Liver (tissue), 9 donors: ENCODE results near the gene KRTAP1-4. TPM values are rescaled to one million over a fixed set of nuclear protein-coding genes. Genes with fewer than 3 reads are reported as not detected.

Experiments used
- DNase-seq: peaks from one replicate; pipeline ENCODE4 v3.0.0-alpha.2; 2017; ENCODE audit warnings: low spot score
- H3K27ac ChIP-seq, 2 donors: one replicate each; pipeline ENCODE4 v1.7.0; 2013; ENCODE audit warnings: inconsistent platforms in 2 of 2, low read length in 2 of 2, control low read depth in 1 of 2, low read depth in 1 of 2, mild to moderate bottlenecking in 1 of 2
- H3K27me3 ChIP-seq, 4 donors: one replicate each; pipeline versions ENCODE4 v1.6.1 to v1.7.0; 2013; ENCODE audit warnings: low read length in 3 of 4, inconsistent platforms in 1 of 4, mild to moderate bottlenecking in 1 of 4, moderate library complexity in 1 of 4; ENCODE audit not compliant: control insufficient read depth in 4 of 4, insufficient read depth in 4 of 4
- H3K36me3 ChIP-seq, 4 donors: one replicate each; pipeline versions ENCODE4 v1.6.1 to v1.7.0; 2013; ENCODE audit warnings: low read length in 3 of 4, mild to moderate bottlenecking in 3 of 4, low read depth in 1 of 4, moderate library complexity in 1 of 4; ENCODE audit not compliant: control insufficient read depth in 4 of 4, insufficient read depth in 3 of 4
- H3K4me1 ChIP-seq, 4 donors: one replicate each; pipeline versions ENCODE4 v1.6.1 to v1.7.0; 2013; ENCODE audit warnings: low read length in 3 of 4, mild to moderate bottlenecking in 3 of 4, moderate library complexity in 1 of 4; ENCODE audit not compliant: control insufficient read depth in 4 of 4, insufficient read depth in 4 of 4
- H3K4me3 ChIP-seq, 3 donors: one replicate each; pipeline versions ENCODE4 v1.6.1 to v1.7.0; 2013; ENCODE audit warnings: low read length in 3 of 3, control low read depth in 1 of 3, low read depth in 1 of 3, mild to moderate bottlenecking in 1 of 3
- H3K9ac ChIP-seq, 2 donors: one replicate each; pipeline ENCODE4 v1.7.0; 2013; ENCODE audit warnings: low read length in 2 of 2, mild to moderate bottlenecking in 2 of 2, moderate library complexity in 2 of 2, control low read depth in 1 of 2, low read depth in 1 of 2
- H3K9me3 ChIP-seq, 4 donors: one replicate each; pipeline versions ENCODE4 v1.6.1 to v1.7.0; 2013; ENCODE audit warnings: low read length in 3 of 4; ENCODE audit not compliant: control insufficient read depth in 4 of 4
- EGR1 ChIP-seq, 2 donors: IDR thresholded peaks; 2 replicates each; pipeline ENCODE4 v1.6.1; 2016 to 2018; ENCODE audit warnings: antibody characterized with exemption in 2 of 2, low read depth in 2 of 2
- FOXA1 ChIP-seq: IDR thresholded peaks from 2 replicates; pipeline ENCODE4 v1.6.1; 2016; ENCODE audit warnings: antibody characterized with exemption
- FOXA2 ChIP-seq: IDR thresholded peaks from 2 replicates; pipeline ENCODE4 v1.6.1; 2016; ENCODE audit warnings: antibody characterized with exemption
- GABPA ChIP-seq, 2 donors: IDR thresholded peaks in 1 of 2; conservative IDR thresholded peaks in 1 of 2; 2 replicates each; pipeline ENCODE4 v1.6.1; 2016; ENCODE audit warnings: antibody characterized with exemption in 2 of 2, mild to moderate bottlenecking in 1 of 2, moderate library complexity in 1 of 2
- HNF4A ChIP-seq, 2 donors: conservative IDR thresholded peaks; 2 replicates each; pipeline ENCODE4 v1.6.1; 2016; ENCODE audit warnings: antibody characterized with exemption in 2 of 2, mild to moderate bottlenecking in 2 of 2
- JUND ChIP-seq, 2 donors: IDR thresholded peaks; 2 replicates each; pipeline ENCODE4 v1.6.1; 2016; ENCODE audit warnings: antibody characterized with exemption in 2 of 2
- RAD21 ChIP-seq, 2 donors: IDR thresholded peaks; 2 replicates each; pipeline ENCODE4 v1.6.1; 2016; ENCODE audit warnings: antibody characterized with exemption in 2 of 2, mild to moderate bottlenecking in 2 of 2
- SP1 ChIP-seq: IDR thresholded peaks from 2 replicates; pipeline ENCODE4 v1.6.1; 2018; ENCODE audit warnings: antibody characterized with exemption, mild to moderate bottlenecking
- TAF1 ChIP-seq: conservative IDR thresholded peaks from 2 replicates; pipeline ENCODE4 v1.6.1; 2016; ENCODE audit warnings: antibody characterized with exemption, mild to moderate bottlenecking
- YY1 ChIP-seq: IDR thresholded peaks from 2 replicates; pipeline ENCODE4 v1.6.1; 2016; ENCODE audit warnings: antibody characterized with exemption, mild to moderate bottlenecking
- WGBS: extraction: QIAGEN DNeasy Blood & Tissue Kit; methylation state at CpG from one replicate; pipeline ENCODE4 v1.1.7; 2013; 5-methylcytosine and 5-hydroxymethylcytosine counted together
- polyA plus RNA-seq, 2 donors: library from polyadenylated mRNA; stranded (reverse) in 1 of 2; unstranded in 1 of 2; fragments of 200-250 nt in 1 of 2; fragments of >200 nt in 1 of 2; fragmentation: Nextera tagmentation in 1 of 2; extraction: Ambion mirVana in 1 of 2; gene quantifications; one replicate each; pipeline versions ENCODE4 v1.2.1 to v1.2.3, GENCODE V29; 2013 to 2015
- total RNA-seq, 2 donors: library from RNA; depleted of rRNA; stranded (reverse); fragments of >200 nt; gene quantifications; one replicate each; pipeline ENCODE4 v1.2.3, GENCODE V29; 2014
- TF ChIP-seq, protein P1 (sequence below): IDR thresholded peaks from 2 replicates; pipeline ENCODE4 v1.6.1; 2016; ENCODE audit warnings: antibody characterized with exemption
- TF ChIP-seq, protein P2 (sequence below): fragments of 150-350 bp; IDR thresholded peaks from 2 replicates; pipeline ENCODE4 v1.5.1; 2017; ENCODE audit warnings: improper control_type of control experiment, low read depth, low read length; ENCODE audit not compliant: missing input control
- TF ChIP-seq, protein P3 (sequence below): IDR thresholded peaks from 2 replicates; pipeline ENCODE4 v1.6.1; 2016; ENCODE audit warnings: antibody characterized with exemption
- TF ChIP-seq, protein P4 (sequence below): IDR thresholded peaks from 2 replicates; pipeline ENCODE4 v1.6.1; 2016; ENCODE audit warnings: antibody characterized with exemption
- donor health status: healthy.
- donor health status: healthy.
- donor health status: healthy.
- donor health status: healthy.
- donor health status: healthy.

The KRTAP1-4 gene
- total and polyA plus RNA-seq, 4 donors, result not detected

DNA sequence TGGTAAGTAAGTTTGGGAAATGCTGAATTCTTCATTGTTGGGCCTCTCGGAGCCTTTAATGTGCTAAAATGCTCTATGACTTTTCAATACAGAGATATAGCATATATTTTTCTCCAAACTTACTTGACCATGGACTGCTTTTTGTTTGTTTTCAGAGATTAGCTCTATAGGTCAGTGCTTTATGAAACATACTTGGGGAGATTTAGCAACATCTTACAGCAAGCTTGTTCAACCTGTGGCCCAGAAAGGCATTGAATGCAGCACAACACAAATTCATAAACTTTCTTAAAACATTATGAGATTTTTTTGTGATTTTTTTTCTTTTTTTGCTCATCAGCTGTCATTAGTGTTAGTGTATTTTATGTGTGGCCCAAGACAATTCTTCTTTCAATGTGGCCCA, 20.1 kb downstream of the KRTAP1-4 start:
- no peak for DNase-seq

DNA sequence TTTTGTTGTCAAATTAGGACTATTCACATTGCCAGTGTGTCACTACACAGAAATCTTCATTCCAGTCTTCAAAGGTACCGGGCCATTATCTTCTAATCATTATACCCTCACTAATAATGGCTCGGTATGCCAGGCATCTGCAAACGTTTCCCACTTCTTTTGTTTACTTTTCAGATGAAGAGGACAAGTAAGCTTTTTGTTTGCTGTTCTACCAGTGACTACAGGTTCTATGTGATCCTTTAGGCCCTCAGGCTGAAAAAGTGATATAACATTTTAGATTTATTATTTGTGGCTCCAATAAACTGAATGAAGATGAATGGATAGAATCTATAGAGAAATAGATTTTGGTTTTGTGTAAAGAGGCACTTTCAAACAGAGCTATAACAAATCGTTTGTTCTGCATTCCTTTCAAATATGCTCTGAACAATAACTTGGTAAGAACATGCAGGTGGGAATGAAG, 20.7 kb downstream of the KRTAP1-4 start:
- no peaks in the 10 kb centered on the region for H3K4me1 ChIP-seq
- DNase-seq, result no peak

More for the DNA sequence above, 20.1 kb downstream of the KRTAP1-4 start:
- Histone ChIP-seq H3K9me3 (no peaks in the 10 kb centered on the region), H3K27ac (no peak overlapping the region), H3K4me3 (no peak overlapping the region), H3K27me3 (no peaks in the 10 kb centered on the region), H3K4me1 (no peaks in the 10 kb centered on the region), H3K36me3 (no peaks in the 10 kb centered on the region), H3K9ac (no peak overlapping the region)
- TF ChIP-seq, protein P1, sequence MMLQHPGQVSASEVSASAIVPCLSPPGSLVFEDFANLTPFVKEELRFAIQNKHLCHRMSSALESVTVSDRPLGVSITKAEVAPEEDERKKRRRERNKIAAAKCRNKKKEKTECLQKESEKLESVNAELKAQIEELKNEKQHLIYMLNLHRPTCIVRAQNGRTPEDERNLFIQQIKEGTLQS, result no peak
- 93% methylated on average over 1 of the region's 1 CpG for WGBS

DNA sequence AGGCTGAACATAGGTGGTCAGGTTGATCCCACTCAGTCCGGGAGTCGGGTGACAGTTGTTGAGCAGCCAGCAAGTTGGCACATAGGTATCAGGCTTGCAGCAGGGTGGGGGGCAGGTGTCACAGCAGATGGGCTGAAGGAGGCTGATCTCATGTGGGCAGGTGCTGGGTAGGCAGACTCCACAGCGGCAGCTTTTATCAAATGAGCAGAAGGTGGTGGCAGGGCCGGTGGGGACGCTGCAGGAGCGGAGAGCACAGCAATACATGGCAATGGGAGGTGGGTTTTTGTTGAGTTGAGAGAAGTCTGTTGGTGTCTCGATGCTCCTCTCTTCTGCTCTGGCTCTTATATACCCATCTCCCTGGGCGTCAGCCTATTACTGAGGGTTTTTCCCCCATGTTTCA, 21.2 kb downstream of the KRTAP1-4 start, which contains the start of gene KRTAP3-1:
Gene KRTAP3-1 (minus strand): TSS at position 318 of the 400 bp plus-strand sequence. CDS start 54 bp downstream, at position 264.
- 77% methylated on average over 8 of the region's 8 CpGs for WGBS
- Histone ChIP-seq H3K9ac (no peak within 1 kb of the TSS), H3K27me3 (peaks cover 0 to 3% (median 0%) of the 10 kb centered on the region in 4 donors), H3K4me1 (no peaks in the 10 kb centered on the region), H3K36me3 (no peaks in the 10 kb centered on the region), H3K4me3 (no peak within 1 kb of the TSS), H3K9me3 (no peaks in the 10 kb centered on the region), H3K27ac (no peak within 1 kb of the TSS)
- DNase-seq, result no peak
- TF ChIP-seq RAD21 (IDR thresholded peaks at IDR 0.05), result no peak
- no peak for TF ChIP-seq FOXA2
- TF ChIP-seq JUND (IDR thresholded peaks at IDR 0.05), result no peak

More for the DNA sequence above, 20.7 kb downstream of the KRTAP1-4 start:
- Histone ChIP-seq H3K9me3 (no peaks in the 10 kb centered on the region), H3K9ac (no peak overlapping the region), H3K27ac (no peak overlapping the region), H3K36me3 (no peaks in the 10 kb centered on the region), H3K27me3 (peaks cover 0 to 2% (median 0%) of the 10 kb centered on the region in 4 donors), H3K4me3 (no peak overlapping the region)
- WGBS, result 42% methylated on average over 4 of the region's 4 CpGs
- TF ChIP-seq FOXA2 (no peak), GABPA (IDR thresholded peaks at IDR 0.05 in 1 of 2, conservative IDR thresholded peaks at IDR 0.05 in 1 of 2) (no peak)

DNA sequence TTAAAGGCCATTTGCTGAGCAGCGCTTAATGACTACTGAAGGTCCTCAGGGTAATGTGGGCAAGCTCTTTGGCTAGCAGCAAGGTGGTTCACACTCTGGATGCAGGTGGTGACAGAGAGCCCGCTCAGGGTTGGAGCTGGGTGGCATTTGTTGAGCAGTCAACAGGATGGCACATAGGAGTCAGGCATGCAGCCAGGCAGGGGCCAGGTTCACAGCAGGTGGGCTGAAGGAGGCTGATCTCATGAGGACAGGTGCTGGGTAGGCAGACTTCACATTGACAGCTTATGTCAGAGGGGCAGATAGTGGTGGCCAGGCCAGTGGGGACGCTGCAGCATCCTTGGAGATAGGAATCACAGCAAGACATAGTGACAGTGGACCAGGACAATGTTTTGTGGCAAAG, 25.6 kb downstream of the KRTAP1-4 start:
- TF ChIP-seq FOXA1 (no peak), TAF1 (no peak), EGR1 (IDR thresholded peaks at IDR 0.05; ENCODE audit: low read depth in 2 of 2) (no peak)
- TF ChIP-seq, protein P1, result no peak
- Histone ChIP-seq H3K27me3 (peaks cover 0 to 3% (median 0%) of the 10 kb centered on the region in 4 donors), H3K36me3 (no peaks in the 10 kb centered on the region), H3K4me1 (no peaks in the 10 kb centered on the region), H3K4me3 (no peak overlapping the region), H3K9ac (no peak overlapping the region), H3K9me3 (no peaks in the 10 kb centered on the region), H3K27ac (no peak overlapping the region)
- no peak for DNase-seq
- 85% methylated on average over 3 of the region's 3 CpGs for WGBS

DNA sequence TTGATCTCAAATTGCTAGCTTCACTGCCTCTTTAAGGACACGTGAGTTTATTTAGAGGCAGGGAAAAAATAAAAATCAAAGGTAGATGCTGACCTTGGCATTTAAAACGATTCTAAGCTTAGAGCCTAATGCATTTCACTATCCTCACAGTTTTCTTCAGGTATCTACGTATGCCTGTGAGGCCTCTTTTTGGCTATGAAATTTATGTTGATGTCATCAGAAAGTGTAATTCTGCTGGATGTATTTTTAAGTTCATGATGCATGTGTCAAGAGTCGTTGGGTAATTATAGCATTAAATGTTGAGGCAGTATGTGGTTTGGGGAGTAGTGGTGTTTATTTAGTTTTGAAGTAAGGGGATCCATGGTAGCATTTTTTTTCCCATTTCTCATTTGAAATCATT, 26.1 kb downstream of the KRTAP1-4 start:
- WGBS, result 64% methylated on average over 4 of the region's 4 CpGs
- Histone ChIP-seq H3K27me3 (peaks cover 0 to 3% (median 0%) of the 10 kb centered on the region in 4 donors), H3K4me3 (no peak overlapping the region), H3K4me1 (no peaks in the 10 kb centered on the region), H3K9me3 (no peaks in the 10 kb centered on the region), H3K9ac (no peak overlapping the region), H3K27ac (no peak overlapping the region), H3K36me3 (no peaks in the 10 kb centered on the region)
- TF ChIP-seq, protein P2, sequence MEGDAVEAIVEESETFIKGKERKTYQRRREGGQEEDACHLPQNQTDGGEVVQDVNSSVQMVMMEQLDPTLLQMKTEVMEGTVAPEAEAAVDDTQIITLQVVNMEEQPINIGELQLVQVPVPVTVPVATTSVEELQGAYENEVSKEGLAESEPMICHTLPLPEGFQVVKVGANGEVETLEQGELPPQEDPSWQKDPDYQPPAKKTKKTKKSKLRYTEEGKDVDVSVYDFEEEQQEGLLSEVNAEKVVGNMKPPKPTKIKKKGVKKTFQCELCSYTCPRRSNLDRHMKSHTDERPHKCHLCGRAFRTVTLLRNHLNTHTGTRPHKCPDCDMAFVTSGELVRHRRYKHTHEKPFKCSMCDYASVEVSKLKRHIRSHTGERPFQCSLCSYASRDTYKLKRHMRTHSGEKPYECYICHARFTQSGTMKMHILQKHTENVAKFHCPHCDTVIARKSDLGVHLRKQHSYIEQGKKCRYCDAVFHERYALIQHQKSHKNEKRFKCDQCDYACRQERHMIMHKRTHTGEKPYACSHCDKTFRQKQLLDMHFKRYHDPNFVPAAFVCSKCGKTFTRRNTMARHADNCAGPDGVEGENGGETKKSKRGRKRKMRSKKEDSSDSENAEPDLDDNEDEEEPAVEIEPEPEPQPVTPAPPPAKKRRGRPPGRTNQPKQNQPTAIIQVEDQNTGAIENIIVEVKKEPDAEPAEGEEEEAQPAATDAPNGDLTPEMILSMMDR, result no peak
- TF ChIP-seq, protein P3, sequence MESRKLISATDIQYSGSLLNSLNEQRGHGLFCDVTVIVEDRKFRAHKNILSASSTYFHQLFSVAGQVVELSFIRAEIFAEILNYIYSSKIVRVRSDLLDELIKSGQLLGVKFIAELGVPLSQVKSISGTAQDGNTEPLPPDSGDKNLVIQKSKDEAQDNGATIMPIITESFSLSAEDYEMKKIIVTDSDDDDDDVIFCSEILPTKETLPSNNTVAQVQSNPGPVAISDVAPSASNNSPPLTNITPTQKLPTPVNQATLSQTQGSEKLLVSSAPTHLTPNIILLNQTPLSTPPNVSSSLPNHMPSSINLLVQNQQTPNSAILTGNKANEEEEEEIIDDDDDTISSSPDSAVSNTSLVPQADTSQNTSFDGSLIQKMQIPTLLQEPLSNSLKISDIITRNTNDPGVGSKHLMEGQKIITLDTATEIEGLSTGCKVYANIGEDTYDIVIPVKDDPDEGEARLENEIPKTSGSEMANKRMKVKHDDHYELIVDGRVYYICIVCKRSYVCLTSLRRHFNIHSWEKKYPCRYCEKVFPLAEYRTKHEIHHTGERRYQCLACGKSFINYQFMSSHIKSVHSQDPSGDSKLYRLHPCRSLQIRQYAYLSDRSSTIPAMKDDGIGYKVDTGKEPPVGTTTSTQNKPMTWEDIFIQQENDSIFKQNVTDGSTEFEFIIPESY, result no peak
- TF ChIP-seq SP1 (no peak), YY1 (no peak), GABPA (IDR thresholded peaks at IDR 0.05 in 1 of 2, conservative IDR thresholded peaks at IDR 0.05 in 1 of 2) (no peak), HNF4A (conservative IDR thresholded peaks at IDR 0.05) (no peak), JUND (IDR thresholded peaks at IDR 0.05) (no peak), FOXA2 (no peak), EGR1 (IDR thresholded peaks at IDR 0.05; ENCODE audit: low read depth in 2 of 2) (no peak)
- TF ChIP-seq, protein P1, result no peak
- TF ChIP-seq, protein P4, sequence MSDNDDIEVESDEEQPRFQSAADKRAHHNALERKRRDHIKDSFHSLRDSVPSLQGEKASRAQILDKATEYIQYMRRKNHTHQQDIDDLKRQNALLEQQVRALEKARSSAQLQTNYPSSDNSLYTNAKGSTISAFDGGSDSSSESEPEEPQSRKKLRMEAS, result no peak
- DNase-seq, result no peak
